T-helper 9 cell (primary cell): Measurements from ENCODE around the gene ABCC8.

Experiments used
- DNase-seq: peaks from one replicate; pipeline ENCODE4 v3.0.0-alpha.2; 2020

ABCC8 gene

GRCh38 chr11:17423533-17424310 is 52.9 kb downstream of the ABCC8 start:
- DNase-seq: no peak

- no peak for DNase-seq
Measured at GRCh38 chr11:17421781-17422180, 54.9 kb downstream of the ABCC8 start.

- DNase-seq: no peak
Measured at GRCh38 chr11:17418444-17419081, 58.1 kb downstream of the ABCC8 start.

- no peak for DNase-seq
Measured at GRCh38 chr11:17416492-17416891, 60.2 kb downstream of the ABCC8 start.

GRCh38 chr11:17415523-17416104 is 61.0 kb downstream of the ABCC8 start:
- no peak for DNase-seq

- no peak for DNase-seq
Measured at GRCh38 chr11:17414992-17415391, 61.7 kb downstream of the ABCC8 start.

GRCh38 chr11:17414317-17414737 is 62.3 kb downstream of the ABCC8 start:
- DNase-seq: no peak

- DNase-seq: no peak
Measured at GRCh38 chr11:17413414-17414316, 63.0 kb downstream of the ABCC8 start.

- DNase-seq: no peak
Measured at GRCh38 chr11:17412488-17413180, 64.0 kb downstream of the ABCC8 start.

- no peak for DNase-seq
Measured at GRCh38 chr11:17411418-17411817, 65.2 kb downstream of the ABCC8 start.

GRCh38 chr11:17410606-17411379 is 65.9 kb downstream of the ABCC8 start:
- no peak for DNase-seq

- no peak for DNase-seq
Measured at GRCh38 chr11:17408641-17409040, 68.0 kb downstream of the ABCC8 start.

- DNase-seq: no peak
Measured at GRCh38 chr11:17408026-17408425, 68.6 kb downstream of the ABCC8 start.

- no peak for DNase-seq
Measured at GRCh38 chr11:17407575-17407974, 69.1 kb downstream of the ABCC8 start.

GRCh38 chr11:17406818-17407149 is 69.9 kb downstream of the ABCC8 start:
- no peak for DNase-seq

- no peak for DNase-seq
Measured at GRCh38 chr11:17406082-17406817, 70.4 kb downstream of the ABCC8 start.

- no peak for DNase-seq
Measured at GRCh38 chr11:17405232-17406005, 71.2 kb downstream of the ABCC8 start.

- no peak for DNase-seq
Measured at GRCh38 chr11:17403980-17404759, 72.5 kb downstream of the ABCC8 start.

GRCh38 chr11:17402486-17402885 is 74.2 kb downstream of the ABCC8 start:
- DNase-seq: no peak
